GM12874 (cell line): ENCODE measurements around the gene TSHB.

Source experiments
- CTCF ChIP-seq: IDR thresholded peaks from 2 replicates; pipeline ENCODE4 v1.5.1; 2011; ENCODE audit warnings: low read depth, mild to moderate bottlenecking, control low read depth, low read length, moderate library complexity; ENCODE audit not compliant: insufficient read depth

The TSHB gene

GRCh38 chr1:115029526-115029925 is at the start of gene TSHB:
TSS of gene TSHB (plus strand) at chr1:115029826. CDS start at chr1:115033363, 3,537 bp downstream.
- TF ChIP-seq CTCF = no peak

- no peak for TF ChIP-seq CTCF
Measured at GRCh38 chr1:114982251-114982650, 47.4 kb upstream of the TSHB start.

GRCh38 chr1:114986286-114986685 is 43.3 kb upstream of the TSHB start:
- TF ChIP-seq CTCF = no peak

- TF ChIP-seq CTCF = no peak
Measured at GRCh38 chr1:114988095-114988494, 41.5 kb upstream of the TSHB start.

- no peak for TF ChIP-seq CTCF
Measured at GRCh38 chr1:114997510-114998289, 31.9 kb upstream of the TSHB start.

GRCh38 chr1:115006191-115006590 is 23.4 kb upstream of the TSHB start:
- no peak for TF ChIP-seq CTCF

- TF ChIP-seq CTCF = no peak
Measured at GRCh38 chr1:115012006-115012405, 17.6 kb upstream of the TSHB start.
